GM19193 (cell line): ENCODE measurements around the gene SLC39A10.

Experiments
- POLR2A ChIP-seq: IDR thresholded peaks from 4 replicates; pipeline ENCODE4 v1.6.1; 2011; ENCODE audit not compliant: insufficient read depth, insufficient read length; ENCODE audit errors: extremely low read depth

The SLC39A10 gene

GRCh38 chr2:195658541-195658890 lies 1.5 kb downstream of the SLC39A10 start:
- TF ChIP-seq POLR2A, result no peak

GRCh38 chr2:195659114-195659513 lies 2.1 kb downstream of the SLC39A10 start:
- no peak for TF ChIP-seq POLR2A

GRCh38 chr2:195659982-195660890 lies 3.2 kb downstream of the SLC39A10 start:
- no peak for TF ChIP-seq POLR2A

GRCh38 chr2:195662138-195662537 lies 5.1 kb downstream of the SLC39A10 start:
- no peak for TF ChIP-seq POLR2A

- TF ChIP-seq POLR2A, result no peak
Observed at GRCh38 chr2:195663007-195663406, 6.0 kb downstream of the SLC39A10 start.

GRCh38 chr2:195664528-195664927 lies 7.5 kb downstream of the SLC39A10 start:
- no peak for TF ChIP-seq POLR2A

- TF ChIP-seq POLR2A, result no peak
Observed at GRCh38 chr2:195666113-195666712, 9.2 kb downstream of the SLC39A10 start.

GRCh38 chr2:195667974-195668373 lies 10.9 kb downstream of the SLC39A10 start:
- TF ChIP-seq POLR2A, result no peak

- TF ChIP-seq POLR2A, result no peak
Observed at GRCh38 chr2:195670191-195670590, 13.2 kb downstream of the SLC39A10 start.

- TF ChIP-seq POLR2A, result no peak
Observed at GRCh38 chr2:195671563-195671962, 14.5 kb downstream of the SLC39A10 start.

- TF ChIP-seq POLR2A, result no peak
Observed at GRCh38 chr2:195672674-195673073, 15.6 kb downstream of the SLC39A10 start.

- no peak for TF ChIP-seq POLR2A
Observed at GRCh38 chr2:195674491-195675221, 17.6 kb downstream of the SLC39A10 start.

- TF ChIP-seq POLR2A, result no peak
Observed at GRCh38 chr2:195675783-195676427, 18.9 kb downstream of the SLC39A10 start.

- no peak for TF ChIP-seq POLR2A
Observed at GRCh38 chr2:195677290-195677689, 20.3 kb downstream of the SLC39A10 start.

- no peak for TF ChIP-seq POLR2A
Observed at GRCh38 chr2:195677884-195678283, 20.9 kb downstream of the SLC39A10 start.
